Activated B cell treated with CpG ODN at 0.5 μM for 24 hours (primary cell): ENCODE data around the gene STIM1. TPM values are rescaled to one million over a fixed set of nuclear protein-coding genes. Genes with fewer than 3 reads are reported as not detected.

Experiments
- ATAC-seq: fragments of 200-7000 bp; cut with Tn5 transposase; one replicate; pipeline ENCODE4 v1.10.0; 2021; ENCODE audit warnings: low read depth, mild to moderate bottlenecking, moderate library complexity
- CTCF ChIA-PET: fragments of 350-600 bp; sonication (Branson Sonifier 250); formaldehyde crosslinking; loops from one replicate; lab custom pipeline; 2021; ENCODE audit warnings: antibody characterized with exemption; lab: Charles Lee
- POLR2A ChIA-PET: fragments of 350-600 bp; sonication (Branson Sonifier 250); formaldehyde crosslinking; loops from one replicate; lab custom pipeline; 2021; ENCODE audit warnings: antibody characterized with exemption; lab: Charles Lee
- DNase-seq: peaks from one replicate; pipeline ENCODE4 v3.0.0; 2022
- H3K27ac Mint-ChIP-seq: one replicate; pipeline ENCODE4 v1.8.0; 2020; ENCODE audit warnings: mixed read lengths
- H3K27me3 Mint-ChIP-seq: one replicate; pipeline ENCODE4 v1.8.0; 2021; ENCODE audit warnings: mixed read lengths
- H3K36me3 Mint-ChIP-seq: one replicate; pipeline ENCODE4 v1.8.0; 2021; ENCODE audit warnings: low read depth, mixed read lengths
- H3K4me1 Mint-ChIP-seq: one replicate; pipeline ENCODE4 v1.8.0; 2021; ENCODE audit warnings: mixed read lengths
- H3K4me3 Mint-ChIP-seq: one replicate; pipeline ENCODE4 v1.8.0; 2020; ENCODE audit warnings: mild to moderate bottlenecking, mixed read lengths
- H3K9me3 Mint-ChIP-seq: one replicate; pipeline ENCODE4 v1.8.0; 2020; ENCODE audit warnings: mixed read lengths
- intact Hi-C: fragments of 100-400 bp; cut with micrococcal nuclease; formaldehyde crosslinking; loops from one replicate; pipeline ENCODE4 v1.15.1; 2024
- total RNA-seq: library from RNA; stranded (reverse); gene quantifications from 2 replicates; pipeline ENCODE4 v1.2.3, GENCODE V29; 2022
- TF ChIP-seq, protein P1 (sequence below): fragments of 200-600 bp; IDR thresholded peaks from one replicate; pipeline ENCODE4 v1.8.0; 2022; ENCODE audit warnings: antibody characterized with exemption, mild to moderate bottlenecking

Gene STIM1
- total RNA-seq, 1 donor from 2014 or later = 38.4 TPM

DNA sequence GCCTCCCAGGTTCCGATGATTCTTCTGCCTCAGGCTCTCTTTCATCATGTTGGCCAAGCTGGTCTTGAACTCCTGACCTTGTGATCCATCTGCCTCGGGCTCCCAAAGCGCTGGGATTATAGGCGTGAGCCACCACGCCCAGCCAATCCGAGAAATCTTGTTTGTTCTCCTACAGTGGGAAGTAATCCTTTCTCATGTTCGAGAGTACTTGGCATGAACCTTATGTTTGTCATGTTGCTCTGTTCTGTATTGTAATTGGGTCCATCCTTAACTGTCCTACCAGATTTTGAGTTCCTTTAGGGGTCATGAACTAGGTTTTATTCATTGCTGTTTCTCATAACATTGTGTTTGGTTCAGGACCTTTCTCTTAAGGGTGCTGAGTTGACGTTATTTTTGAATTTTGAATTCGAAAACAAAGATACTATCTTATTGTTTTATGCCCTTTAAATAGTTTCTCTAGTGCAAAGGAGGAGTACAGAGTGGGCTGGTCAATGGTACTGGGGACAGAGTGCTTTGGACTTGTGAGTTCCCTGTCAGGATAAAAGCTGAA lies 125.7 kb downstream of the STIM1 start:
- H3K36me3 Mint-ChIP-seq = peaks cover 5% of the 10 kb centered on the region
- CTCF ChIA-PET = interaction anchor here (1.1 kb wide), 1 partner anchor 92 kb away, joined by 3 read pairs; no protein-coding TSS in a partner anchor
- ATAC-seq (no peak), DNase-seq (no peak)
- no peak overlapping the region for H3K27ac Mint-ChIP-seq
- TF ChIP-seq, protein P1, sequence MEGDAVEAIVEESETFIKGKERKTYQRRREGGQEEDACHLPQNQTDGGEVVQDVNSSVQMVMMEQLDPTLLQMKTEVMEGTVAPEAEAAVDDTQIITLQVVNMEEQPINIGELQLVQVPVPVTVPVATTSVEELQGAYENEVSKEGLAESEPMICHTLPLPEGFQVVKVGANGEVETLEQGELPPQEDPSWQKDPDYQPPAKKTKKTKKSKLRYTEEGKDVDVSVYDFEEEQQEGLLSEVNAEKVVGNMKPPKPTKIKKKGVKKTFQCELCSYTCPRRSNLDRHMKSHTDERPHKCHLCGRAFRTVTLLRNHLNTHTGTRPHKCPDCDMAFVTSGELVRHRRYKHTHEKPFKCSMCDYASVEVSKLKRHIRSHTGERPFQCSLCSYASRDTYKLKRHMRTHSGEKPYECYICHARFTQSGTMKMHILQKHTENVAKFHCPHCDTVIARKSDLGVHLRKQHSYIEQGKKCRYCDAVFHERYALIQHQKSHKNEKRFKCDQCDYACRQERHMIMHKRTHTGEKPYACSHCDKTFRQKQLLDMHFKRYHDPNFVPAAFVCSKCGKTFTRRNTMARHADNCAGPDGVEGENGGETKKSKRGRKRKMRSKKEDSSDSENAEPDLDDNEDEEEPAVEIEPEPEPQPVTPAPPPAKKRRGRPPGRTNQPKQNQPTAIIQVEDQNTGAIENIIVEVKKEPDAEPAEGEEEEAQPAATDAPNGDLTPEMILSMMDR = no peak
- POLR2A ChIA-PET = no interaction called here
- intact Hi-C loops = loop anchor here (2.0 to 5.0 kb wide), 2 partner anchors 14 to 91 kb away; no protein-coding TSS in a partner anchor
- peaks cover 34% of the 10 kb centered on the region for H3K4me1 Mint-ChIP-seq
- H3K4me3 Mint-ChIP-seq = no peak overlapping the region
- H3K27me3 Mint-ChIP-seq = no peaks in the 10 kb centered on the region
- no peaks in the 10 kb centered on the region for H3K9me3 Mint-ChIP-seq

GRCh38 chr11:3982431-3982830 lies 127.0 kb downstream of the STIM1 start:
- peaks cover 35% of the 10 kb centered on the region for H3K4me1 Mint-ChIP-seq
- CTCF ChIA-PET = interaction anchor here (3.7 kb wide), 1 partner anchor 133 kb away, joined by 33 read pairs; no protein-coding TSS in a partner anchor
- DNase-seq (no peak), ATAC-seq (no peak)
- H3K9me3 Mint-ChIP-seq = no peaks in the 10 kb centered on the region
- H3K27ac Mint-ChIP-seq = no peak overlapping the region
- intact Hi-C loops = loop anchor here (5.0 kb wide), 1 partner anchor 90 kb away; no protein-coding TSS in a partner anchor
- H3K4me3 Mint-ChIP-seq = no peak overlapping the region
- TF ChIP-seq, protein P1 = no peak
- POLR2A ChIA-PET = interaction anchor here (1.1 kb wide), 1 partner anchor 102 kb away, joined by 4 read pairs; no protein-coding TSS in a partner anchor
- no peaks in the 10 kb centered on the region for H3K27me3 Mint-ChIP-seq
- peaks cover 11% of the 10 kb centered on the region for H3K36me3 Mint-ChIP-seq

DNA sequence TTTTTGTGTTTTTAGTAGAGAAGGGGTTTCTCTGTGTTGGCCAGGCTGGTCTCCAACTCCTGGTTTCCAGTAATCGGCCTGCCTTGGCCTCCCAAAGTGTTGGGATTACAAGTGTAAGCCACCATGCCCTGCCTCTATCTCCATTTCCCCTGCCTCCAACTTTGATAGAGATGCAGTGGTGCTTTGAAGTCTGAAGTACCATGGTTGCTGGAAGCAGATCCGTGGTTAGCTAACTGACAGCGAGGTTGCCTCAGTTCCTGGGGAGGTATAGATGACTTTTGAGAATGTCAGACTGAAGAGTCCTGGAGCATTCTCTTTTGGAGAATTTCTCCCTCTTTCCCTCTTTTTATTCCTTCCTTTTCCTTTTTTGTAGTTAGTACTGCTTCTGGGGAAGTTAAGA lies 127.6 kb downstream of the STIM1 start:
- ATAC-seq (no peak), DNase-seq (no peak)
- Mint-ChIP-seq H3K4me1 (peaks cover 35% of the 10 kb centered on the region), H3K27me3 (no peaks in the 10 kb centered on the region), H3K4me3 (no peak overlapping the region), H3K9me3 (no peaks in the 10 kb centered on the region), H3K36me3 (peaks cover 15% of the 10 kb centered on the region), H3K27ac (no peak overlapping the region)
- CTCF ChIA-PET = interaction anchor here (1.5 to 3.7 kb wide), 2 partner anchors 90 to 134 kb away, joined by 5 to 33 read pairs; no protein-coding TSS in a partner anchor
- TF ChIP-seq, protein P1 = no peak
- POLR2A ChIA-PET = interaction anchor here (2.5 kb wide), 1 partner anchor 128 kb away, joined by 15 read pairs; the partner anchor contains the start of gene STIM1
- intact Hi-C loops = loop anchor here (5.0 kb wide), 1 partner anchor 89 kb away; no protein-coding TSS in a partner anchor

GRCh38 chr11:3984896-3985295 lies 129.4 kb downstream of the STIM1 start:
- CTCF ChIA-PET = interaction anchor here (0.7 to 3.7 kb wide), 6 partner anchors 11 to 176 kb away, joined by 3 to 33 read pairs (median 4); partner anchors contain the start of genes PGAP2 and STIM1
- DNase-seq = no peak
- intact Hi-C loops = loop anchor here (1.0 to 5.0 kb wide), 3 partner anchors 87 to 136 kb away; partner anchors contain the start of gene STIM1

More at GRCh38 chr11:3984896-3985295, 129.4 kb downstream of the STIM1 start:
- no peak overlapping the region for H3K4me3 Mint-ChIP-seq
- ATAC-seq = peak; percentile 73
- peaks cover 31% of the 10 kb centered on the region for H3K36me3 Mint-ChIP-seq
- POLR2A ChIA-PET = interaction anchor here (1.0 to 2.5 kb wide), 3 partner anchors 57 to 143 kb away, joined by 3 to 15 read pairs (median 7); partner anchors contain the start of gene STIM1
- H3K4me1 Mint-ChIP-seq = peaks cover 38% of the 10 kb centered on the region
- TF ChIP-seq, protein P1 = no peak
- H3K27me3 Mint-ChIP-seq = no peaks in the 10 kb centered on the region
- H3K27ac Mint-ChIP-seq = no peak overlapping the region
- peaks cover 4% of the 10 kb centered on the region for H3K9me3 Mint-ChIP-seq
